NCI-H187 treated with DMSO at 0.1 percent for 48 hours (cell line): Measurements from ENCODE around the gene TAS2R1.

Experiments used
- DNase-seq: peaks from one replicate; lab custom pipeline; 2025; lab: John Stamatoyannopoulos, UW

The TAS2R1 gene, protein sequence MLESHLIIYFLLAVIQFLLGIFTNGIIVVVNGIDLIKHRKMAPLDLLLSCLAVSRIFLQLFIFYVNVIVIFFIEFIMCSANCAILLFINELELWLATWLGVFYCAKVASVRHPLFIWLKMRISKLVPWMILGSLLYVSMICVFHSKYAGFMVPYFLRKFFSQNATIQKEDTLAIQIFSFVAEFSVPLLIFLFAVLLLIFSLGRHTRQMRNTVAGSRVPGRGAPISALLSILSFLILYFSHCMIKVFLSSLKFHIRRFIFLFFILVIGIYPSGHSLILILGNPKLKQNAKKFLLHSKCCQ

DNA sequence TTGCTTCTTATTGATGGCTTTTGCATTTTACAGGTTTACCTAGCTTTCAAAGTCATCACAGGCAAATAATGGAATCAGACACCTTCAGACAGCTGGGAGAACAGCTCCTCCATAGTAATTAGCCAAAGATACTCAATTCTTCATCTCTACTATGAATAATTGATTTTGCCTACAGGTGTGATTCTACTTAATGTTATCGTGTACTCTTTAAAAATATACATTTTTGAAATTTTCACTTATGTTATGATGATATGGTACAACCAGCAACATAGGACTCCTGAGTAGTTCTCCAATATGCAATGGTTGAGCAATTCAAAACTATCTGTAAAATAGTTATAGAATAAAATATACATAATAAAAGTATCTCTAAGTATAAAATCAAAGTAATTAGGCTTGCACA is at the start of gene TAS2R1:
Gene TAS2R1 (minus strand): TSS at position 101 of the 400 bp plus-strand sequence. CDS start 319 bp downstream, outside the sequence.
- no peak for DNase-seq

- DNase-seq = no peak
These were observed 40.2 kb upstream of the TAS2R1 start for GRCh38 chr5:9670371-9670770.

DNA sequence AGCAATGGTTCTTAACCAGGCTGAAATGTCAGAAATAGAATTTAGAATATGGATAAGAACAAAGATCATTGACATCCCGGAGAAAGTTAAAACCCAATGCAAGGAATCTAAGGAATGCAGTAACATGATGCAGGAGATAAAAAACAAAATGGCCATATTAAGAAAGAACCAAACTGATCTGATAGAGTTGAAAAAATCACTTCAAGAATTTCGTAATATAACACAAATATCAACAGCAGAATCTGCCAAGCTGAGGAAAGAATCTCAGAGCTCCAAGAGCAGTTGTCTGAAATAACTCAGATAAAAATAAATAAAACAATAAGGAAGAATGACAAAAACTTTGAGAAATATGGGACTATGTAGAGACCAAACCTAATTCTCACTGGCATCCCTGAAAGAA is 37.8 kb upstream of the TAS2R1 start:
- no peak for DNase-seq

GRCh38 chr5:9663891-9664290 is 33.7 kb upstream of the TAS2R1 start:
- no peak for DNase-seq

DNA sequence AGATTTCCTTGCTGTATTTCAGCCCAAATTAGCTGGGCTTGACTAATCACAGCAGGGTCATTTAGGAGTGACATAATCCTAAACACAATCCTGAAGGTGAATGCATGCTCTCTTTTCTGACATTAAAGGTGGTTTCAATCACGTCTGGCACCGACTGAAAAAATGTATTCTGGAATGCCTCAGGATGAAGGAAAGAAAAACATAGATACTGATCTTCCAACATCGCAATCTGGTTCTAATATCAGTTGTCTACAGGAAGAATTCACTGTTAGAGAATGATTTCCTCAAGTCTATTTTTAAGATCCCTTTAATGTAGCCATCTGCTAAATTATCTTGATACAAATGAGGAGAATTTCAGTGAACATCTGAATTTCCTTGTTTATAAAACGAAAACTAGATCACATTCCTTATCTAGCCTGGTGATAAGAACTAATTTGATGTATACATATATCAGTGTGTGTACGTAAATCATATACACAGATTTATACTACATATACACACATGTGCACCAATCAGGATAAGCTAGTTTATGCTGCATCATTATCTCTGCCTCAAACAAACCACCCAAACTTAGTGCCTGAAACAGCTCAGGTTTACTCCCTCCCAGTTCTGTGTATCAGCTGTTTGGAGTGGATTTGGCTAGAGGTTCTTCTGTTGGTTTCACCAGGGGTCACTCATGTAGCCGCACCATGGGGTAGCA is 31.3 kb upstream of the TAS2R1 start:
- DNase-seq = no peak

GRCh38 chr5:9658706-9659105 is 28.6 kb upstream of the TAS2R1 start:
- DNase-seq = no peak

GRCh38 chr5:9657819-9658218 is 27.7 kb upstream of the TAS2R1 start:
- DNase-seq = no peak

- DNase-seq = no peak
These were observed 25.5 kb upstream of the TAS2R1 start for GRCh38 chr5:9655641-9656040.

- no peak for DNase-seq
These were observed 24.7 kb upstream of the TAS2R1 start for GRCh38 chr5:9654886-9655285.

DNA sequence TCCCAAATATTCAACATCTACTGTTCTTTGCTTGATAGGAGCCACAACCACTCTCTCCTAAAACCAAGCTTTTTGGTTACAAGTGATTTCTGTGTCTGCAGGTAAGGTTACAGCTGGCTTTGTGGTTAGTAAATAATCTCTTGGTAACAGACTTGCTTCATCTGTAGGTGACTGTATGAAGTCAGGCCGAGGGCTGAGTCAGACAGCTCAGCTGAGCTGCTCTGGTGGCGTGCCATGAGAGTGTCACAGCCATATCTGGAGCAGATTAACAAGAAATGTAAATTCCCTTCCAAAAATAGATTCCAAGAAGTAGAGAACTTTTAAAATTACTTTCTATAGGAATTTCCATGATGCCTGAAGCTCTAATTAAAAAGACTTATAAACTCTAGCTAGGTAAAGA is 23.7 kb upstream of the TAS2R1 start:
- DNase-seq = no peak

- DNase-seq = no peak
These were observed 22.9 kb upstream of the TAS2R1 start for GRCh38 chr5:9653061-9653460.

DNA sequence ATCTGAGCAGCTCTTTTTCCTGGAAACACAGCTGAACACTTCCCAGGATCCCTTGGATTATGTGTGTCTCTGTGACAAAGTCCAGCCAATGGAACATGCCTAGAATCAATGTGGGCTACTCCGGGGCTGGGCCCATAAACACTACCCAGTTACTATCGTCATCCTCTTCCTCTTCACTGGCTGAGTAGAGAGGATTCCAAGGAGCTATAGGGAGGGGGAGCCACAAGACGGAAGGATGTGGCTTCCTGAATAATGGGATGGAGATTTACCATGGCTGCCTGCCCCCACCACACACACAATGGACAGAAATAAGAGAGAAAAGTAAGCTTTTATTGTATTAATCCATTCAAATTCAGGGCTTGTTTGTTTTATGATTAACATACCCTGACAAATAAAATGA is 22.1 kb upstream of the TAS2R1 start:
- no peak for DNase-seq

DNA sequence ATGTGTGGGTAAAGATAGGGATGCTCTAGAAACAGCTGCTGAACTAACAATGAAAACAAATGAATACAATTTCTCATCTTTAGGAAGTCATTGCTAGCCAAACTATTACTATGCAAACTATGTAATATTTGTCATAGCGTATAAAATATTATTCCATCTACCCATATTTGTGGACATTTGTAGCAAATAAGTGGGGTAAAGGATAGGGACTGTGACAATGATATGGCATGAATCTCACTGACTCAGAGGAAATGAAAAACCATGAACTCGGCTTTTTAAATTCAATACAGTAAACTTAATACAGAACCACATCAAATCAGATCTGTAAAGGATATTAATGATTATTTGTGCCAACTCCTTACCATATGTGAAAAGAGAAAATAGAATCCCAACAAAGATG is 16.7 kb upstream of the TAS2R1 start:
- no peak for DNase-seq

DNA sequence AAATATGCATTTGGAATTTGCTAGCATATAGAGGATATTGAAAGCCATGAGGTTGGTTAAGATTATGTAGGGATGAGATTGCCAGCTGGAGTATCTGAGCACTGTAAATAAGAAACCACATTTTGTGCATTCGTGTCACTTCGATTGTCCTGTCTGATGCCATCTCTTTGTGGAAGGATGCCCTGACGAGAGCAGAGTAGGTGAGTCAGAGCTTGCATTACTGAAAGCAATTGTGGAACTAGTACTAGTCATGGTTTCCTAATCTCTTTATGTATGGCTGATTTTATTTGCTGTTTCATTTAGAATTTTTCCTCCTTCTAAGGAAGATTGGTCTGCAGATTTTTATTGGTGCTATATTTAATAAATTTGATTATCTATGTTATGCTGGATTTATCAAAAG is 14.5 kb upstream of the TAS2R1 start:
- no peak for DNase-seq

DNA sequence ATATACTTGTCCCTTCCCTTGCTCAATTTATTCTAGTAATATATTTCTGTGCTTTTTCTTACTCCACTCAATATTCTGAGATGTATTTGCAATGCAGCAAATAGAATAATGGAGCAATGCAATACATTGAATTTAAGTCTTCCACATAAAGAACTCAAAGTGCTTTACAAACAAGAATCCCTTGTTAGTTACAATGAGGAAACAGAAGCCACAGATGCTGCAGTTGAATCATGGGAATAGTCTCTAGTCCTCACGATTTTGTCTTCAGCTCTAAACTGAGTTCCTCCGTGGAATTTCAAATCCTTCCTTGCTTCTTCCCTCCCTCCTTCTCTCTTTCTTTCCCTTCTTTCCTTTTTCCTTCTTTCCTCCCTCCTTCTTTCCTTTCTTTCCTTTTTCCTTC is 12.5 kb upstream of the TAS2R1 start:
- no peak for DNase-seq

DNA sequence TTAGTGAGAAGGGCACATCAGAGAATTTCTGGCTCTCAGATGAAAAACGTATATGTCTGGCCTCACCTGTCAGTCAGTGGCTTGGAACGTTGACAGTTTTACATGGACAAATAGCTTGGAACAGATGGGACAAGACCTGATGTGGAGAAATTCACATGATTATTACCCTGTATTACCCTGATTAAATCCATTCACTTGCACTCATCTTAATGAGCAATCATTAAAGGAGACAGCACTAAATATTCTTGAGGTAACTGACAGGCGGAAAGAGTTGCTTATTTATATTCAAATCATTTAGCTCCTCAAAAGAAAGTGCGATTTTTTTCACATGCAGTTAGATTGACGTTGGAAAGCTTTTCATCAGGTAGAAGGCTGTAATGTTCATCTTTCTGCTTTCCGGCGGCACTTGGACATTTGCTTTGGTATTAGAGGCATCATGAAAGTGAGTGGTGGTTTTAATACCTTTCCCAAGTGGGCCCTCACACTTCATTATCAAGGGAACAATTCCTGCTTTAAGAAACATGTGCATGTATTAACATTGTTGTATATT is 11.7 kb upstream of the TAS2R1 start:
- no peak for DNase-seq

- DNase-seq = no peak
These were observed 2.3 kb upstream of the TAS2R1 start for GRCh38 chr5:9632495-9632894.

GRCh38 chr5:9627541-9627940 is 2.6 kb downstream of the TAS2R1 start:
- no peak for DNase-seq

GRCh38 chr5:9626955-9627354 is 3.2 kb downstream of the TAS2R1 start:
- DNase-seq = no peak

DNA sequence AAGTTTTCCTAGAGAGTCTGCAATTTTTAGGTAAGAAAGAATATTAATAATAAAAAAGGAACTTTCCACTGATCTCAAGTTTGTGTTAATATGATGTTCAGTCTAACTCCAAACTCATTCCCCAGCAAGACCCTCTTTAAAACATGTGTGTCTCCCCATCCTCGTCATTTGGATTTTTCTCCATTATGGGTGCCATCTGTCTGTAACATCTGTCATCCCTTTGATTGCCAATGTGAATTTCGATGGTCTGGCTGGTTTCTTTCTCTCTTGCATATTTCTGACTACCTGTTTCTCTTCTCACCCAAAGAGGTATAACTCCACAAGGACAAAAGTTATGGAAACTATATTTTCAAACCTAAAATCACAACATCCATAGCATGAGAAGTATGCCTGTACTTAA is 4.4 kb downstream of the TAS2R1 start:
- DNase-seq = no peak

GRCh38 chr5:9625286-9625685 is 4.9 kb downstream of the TAS2R1 start:
- no peak for DNase-seq

- no peak for DNase-seq
These were observed 5.8 kb downstream of the TAS2R1 start for GRCh38 chr5:9624196-9624947.

DNA sequence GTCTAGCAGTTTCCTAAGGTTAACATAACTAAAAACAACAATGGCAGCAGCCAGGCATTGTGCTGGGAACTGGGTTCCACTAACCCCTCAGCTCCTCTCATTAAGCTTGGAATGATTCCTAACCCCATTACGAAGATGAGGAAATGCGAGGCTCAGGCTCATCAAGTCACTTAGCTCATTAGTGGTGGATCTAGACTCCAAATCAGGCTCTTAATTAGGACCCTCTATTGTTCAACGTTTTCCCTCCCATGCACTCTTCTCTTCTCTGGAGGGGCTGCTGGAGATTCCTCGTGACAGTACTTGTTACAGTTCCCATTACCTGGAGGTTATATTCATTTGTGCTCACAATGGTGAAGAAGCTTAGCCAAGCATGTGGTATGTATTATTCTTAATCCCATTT is 6.5 kb downstream of the TAS2R1 start:
- no peak for DNase-seq
